NT2/D1 (cell line): ENCODE results near the gene MKNK1.

Source experiments
- DNase-seq: peaks from one replicate; pipeline ENCODE4 v3.0.0-alpha.2; 2011; ENCODE audit warnings: low read depth, low spot score
- H3K27me3 ChIP-seq: 2 replicates; pipeline ENCODE4 v1.6.0; 2011; ENCODE audit warnings: mild to moderate bottlenecking; ENCODE audit not compliant: insufficient read length, insufficient read depth
- H3K36me3 ChIP-seq: 2 replicates; pipeline ENCODE4 v1.6.1; 2011; ENCODE audit warnings: mild to moderate bottlenecking, low read length, mixed read lengths; ENCODE audit not compliant: insufficient read depth, insufficient read length
- H3K4me1 ChIP-seq: 2 replicates; pipeline ENCODE4 v1.5.1; 2011; ENCODE audit not compliant: insufficient read depth, insufficient read length
- H3K4me3 ChIP-seq: 2 replicates; pipeline ENCODE4 v1.5.1; 2011; ENCODE audit warnings: low read depth; ENCODE audit not compliant: insufficient read length
- H3K9ac ChIP-seq: 2 replicates; pipeline ENCODE4 v1.6.0; 2011; ENCODE audit warnings: low read depth; ENCODE audit not compliant: insufficient read length
- H3K9me3 ChIP-seq: 2 replicates; pipeline ENCODE4 v1.5.1; 2011; ENCODE audit warnings: mild to moderate bottlenecking, low read length; ENCODE audit not compliant: insufficient read depth
- SUZ12 ChIP-seq: IDR thresholded peaks from 2 replicates; pipeline ENCODE4 v1.6.1; 2011; ENCODE audit not compliant: insufficient read length, insufficient read depth; ENCODE audit errors: extremely low read depth
- YY1 ChIP-seq: IDR thresholded peaks from 2 replicates; pipeline ENCODE4 v1.6.1; 2011; ENCODE audit not compliant: insufficient read length, insufficient read depth
- ZNF274 ChIP-seq: IDR thresholded peaks from 2 replicates; pipeline ENCODE4 v1.6.1; 2011; ENCODE audit warnings: mild to moderate bottlenecking, low read depth, low read length

The MKNK1 gene

GRCh38 chr1:46617833-46618232 lies 13.8 kb upstream of the MKNK1 start:
- Histone ChIP-seq H3K36me3 (no peaks in the 10 kb centered on the region), H3K9me3 (no peaks in the 10 kb centered on the region), H3K4me1 (peaks cover 26% of the 10 kb centered on the region), H3K9ac (no peak overlapping the region), H3K27me3 (peaks cover 48% of the 10 kb centered on the region), H3K4me3 (no peak overlapping the region)
- no peak for DNase-seq
- TF ChIP-seq ZNF274 (no peak), SUZ12 (no peak), YY1 (no peak)

- peak overlapping the region; percentile 86 for H3K9ac ChIP-seq
- H3K4me1 ChIP-seq, result peaks cover 28% of the 10 kb centered on the region
- peak overlapping the region; percentile 85 for H3K4me3 ChIP-seq
- no peak for TF ChIP-seq YY1
- no peak for TF ChIP-seq ZNF274
- H3K9me3 ChIP-seq, result no peaks in the 10 kb centered on the region
- DNase-seq, result no peak
- no peaks in the 10 kb centered on the region for H3K36me3 ChIP-seq
- H3K27me3 ChIP-seq, result peaks cover 48% of the 10 kb centered on the region
Measured at GRCh38 chr1:46617108-46617800, 13.2 kb upstream of the MKNK1 start.

- Histone ChIP-seq H3K9ac (peak within 1 kb of the TSS; percentile 86), H3K9me3 (no peaks in the 10 kb centered on the region), H3K36me3 (no peaks in the 10 kb centered on the region), H3K4me1 (peaks cover 36% of the 10 kb centered on the region), H3K27me3 (peaks cover 48% of the 10 kb centered on the region), H3K4me3 (peak within 1 kb of the TSS; percentile 85)
- TF ChIP-seq SUZ12 (no peak), ZNF274 (no peak), YY1 (no peak)
- DNase-seq, result no peak
Measured at GRCh38 chr1:46616277-46617107, 12.4 kb upstream of the MKNK1 start, which contains the start of gene MOB3C. TSS of gene MOB3C (minus strand) at chr1:46616811. CDS start at chr1:46613321, 3,490 bp downstream.

GRCh38 chr1:46615735-46616134 lies 11.7 kb upstream of the MKNK1 start:
- TF ChIP-seq SUZ12, result no peak
- no peak for TF ChIP-seq ZNF274
- no peak for TF ChIP-seq YY1
- peaks cover 37% of the 10 kb centered on the region for H3K4me1 ChIP-seq
- no peaks in the 10 kb centered on the region for H3K9me3 ChIP-seq
- H3K36me3 ChIP-seq, result no peaks in the 10 kb centered on the region
- H3K27me3 ChIP-seq, result peaks cover 45% of the 10 kb centered on the region
- peak overlapping the region; percentile 5 for H3K9ac ChIP-seq
- DNase-seq, result no peak
- no peak overlapping the region for H3K4me3 ChIP-seq

GRCh38 chr1:46615088-46615487 lies 11.0 kb upstream of the MKNK1 start:
- no peak overlapping the region for H3K9ac ChIP-seq
- H3K9me3 ChIP-seq, result no peaks in the 10 kb centered on the region
- H3K4me3 ChIP-seq, result no peak overlapping the region
- no peak for DNase-seq
- TF ChIP-seq ZNF274, result no peak
- TF ChIP-seq YY1, result no peak
- TF ChIP-seq SUZ12, result no peak
- H3K4me1 ChIP-seq, result peaks cover 37% of the 10 kb centered on the region
- no peaks in the 10 kb centered on the region for H3K36me3 ChIP-seq
- peaks cover 45% of the 10 kb centered on the region for H3K27me3 ChIP-seq

- TF ChIP-seq ZNF274 (no peak), SUZ12 (no peak), YY1 (no peak)
- no peak for DNase-seq
- H3K9ac ChIP-seq, result peak overlapping the region; percentile 8
Measured at GRCh38 chr1:46614604-46614984, 10.5 kb upstream of the MKNK1 start.

GRCh38 chr1:46613661-46614603 lies 9.9 kb upstream of the MKNK1 start:
- TF ChIP-seq ZNF274 (no peak), YY1 (no peak), SUZ12 (no peak)
- Histone ChIP-seq H3K4me3 (no peak overlapping the region), H3K9me3 (no peaks in the 10 kb centered on the region), H3K27me3 (peaks cover 36% of the 10 kb centered on the region), H3K4me1 (peaks cover 37% of the 10 kb centered on the region), H3K9ac (peak overlapping the region; percentile 8), H3K36me3 (peaks cover 6% of the 10 kb centered on the region)
- DNase-seq, result peak; percentile 77

More at GRCh38 chr1:46614604-46614984, 10.5 kb upstream of the MKNK1 start:
- Histone ChIP-seq H3K4me1 (peaks cover 37% of the 10 kb centered on the region), H3K36me3 (peaks cover 3% of the 10 kb centered on the region), H3K27me3 (peaks cover 43% of the 10 kb centered on the region), H3K4me3 (no peak overlapping the region), H3K9me3 (no peaks in the 10 kb centered on the region)
